GM19099 (cell line): ENCODE results near the gene CBFA2T2.

Source experiments
- POLR2A ChIP-seq: IDR thresholded peaks from 3 replicates; pipeline ENCODE4 v1.6.1; 2011; ENCODE audit warnings: low read depth; ENCODE audit not compliant: insufficient read length; ENCODE audit errors: extremely low read depth

Gene CBFA2T2

DNA sequence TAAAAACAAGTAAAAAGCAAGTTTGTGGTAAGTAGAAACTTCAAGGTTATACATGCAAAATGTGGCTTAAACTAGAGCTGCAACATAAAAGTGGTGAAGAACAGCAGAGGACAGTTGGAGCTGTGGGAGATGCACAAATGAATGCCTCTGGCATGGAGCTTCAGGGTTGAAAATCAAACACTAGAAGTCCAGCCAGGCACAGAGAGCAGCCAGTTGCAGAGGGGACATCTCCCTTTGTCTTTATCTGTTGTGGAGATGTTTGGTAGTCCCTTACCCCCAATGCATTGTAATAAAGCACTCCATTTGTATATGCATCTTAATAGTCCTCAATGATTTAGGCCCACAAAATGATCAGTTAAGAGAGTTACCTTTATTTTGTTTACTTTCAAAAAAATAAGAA lies 99.2 kb downstream of the CBFA2T2 start:
- TF ChIP-seq POLR2A = no peak

DNA sequence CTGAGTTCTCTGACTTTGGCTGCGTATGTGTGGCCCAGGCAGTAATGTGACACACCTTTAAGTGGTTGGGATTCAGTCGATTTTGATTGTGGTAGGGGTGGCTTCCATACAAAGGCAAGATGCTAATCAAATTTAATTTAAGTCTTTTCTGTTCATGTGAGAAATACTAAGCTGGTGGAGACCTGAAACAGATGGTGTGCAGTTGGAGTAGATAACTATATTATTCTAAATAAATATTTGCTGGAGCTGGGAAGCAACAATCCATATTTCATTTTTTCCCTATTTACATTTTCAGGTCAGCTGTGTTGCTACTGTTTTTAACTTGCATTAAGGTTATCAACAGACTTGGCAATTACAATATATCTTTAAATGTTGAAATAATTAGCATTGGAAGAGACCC lies 104.8 kb downstream of the CBFA2T2 start:
- no peak for TF ChIP-seq POLR2A

DNA sequence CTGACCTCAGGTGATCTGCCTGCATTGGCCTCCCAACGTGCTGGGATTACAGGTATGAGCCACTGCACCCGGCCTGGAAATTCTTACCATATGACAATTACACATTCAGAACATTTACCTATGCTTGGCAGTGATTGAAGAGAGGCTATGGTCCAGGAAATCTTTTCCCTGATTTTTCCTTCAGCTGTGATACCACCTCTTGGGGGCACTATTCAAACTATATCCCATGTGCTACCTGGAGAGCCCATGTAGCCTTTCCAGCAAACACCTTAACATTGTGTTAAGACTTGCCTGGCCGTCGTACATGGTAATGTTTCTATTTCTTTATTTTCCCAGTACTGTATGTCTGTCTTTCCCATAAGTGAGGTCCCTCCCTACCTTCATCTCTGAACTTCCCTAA lies 110.5 kb downstream of the CBFA2T2 start:
- TF ChIP-seq POLR2A = no peak

DNA sequence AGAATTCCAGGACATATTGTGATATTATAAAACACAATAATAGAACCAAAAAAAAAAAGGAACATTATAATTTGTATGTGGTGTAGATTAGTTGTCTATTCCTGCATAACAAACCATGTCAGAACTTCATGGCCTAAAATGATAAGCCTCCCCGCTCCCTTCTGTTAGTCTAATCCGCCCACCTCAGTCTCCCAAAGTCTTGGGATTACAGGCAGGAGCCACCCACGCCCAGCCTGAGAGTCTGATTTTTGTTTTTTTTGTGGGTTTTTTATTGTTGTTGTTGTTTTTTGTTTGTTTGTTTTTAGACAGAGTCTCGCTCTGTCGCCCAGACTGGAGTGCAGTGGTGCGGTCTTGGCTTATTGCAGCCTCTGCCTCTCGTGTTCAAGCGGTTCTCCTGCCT lies 111.1 kb downstream of the CBFA2T2 start:
- no peak for TF ChIP-seq POLR2A

DNA sequence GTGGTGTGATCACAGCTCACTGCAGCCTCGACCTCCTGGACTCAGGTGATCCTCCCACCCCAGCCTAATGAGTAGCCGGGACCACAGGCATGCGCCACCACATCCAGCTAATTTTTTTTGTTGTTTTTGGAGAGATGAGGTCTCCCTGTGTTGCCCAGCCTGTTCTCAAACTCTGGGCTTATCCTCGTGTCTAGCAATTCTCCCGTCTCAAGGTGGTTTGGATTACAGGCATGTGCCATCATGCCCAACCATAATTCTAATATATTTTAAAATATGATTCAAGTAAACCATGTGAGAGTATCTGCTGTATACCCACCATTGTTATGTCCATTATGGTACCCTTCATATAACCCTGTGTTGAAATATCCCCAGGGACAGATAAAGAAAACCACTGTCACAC lies 112.0 kb downstream of the CBFA2T2 start:
- no peak for TF ChIP-seq POLR2A

DNA sequence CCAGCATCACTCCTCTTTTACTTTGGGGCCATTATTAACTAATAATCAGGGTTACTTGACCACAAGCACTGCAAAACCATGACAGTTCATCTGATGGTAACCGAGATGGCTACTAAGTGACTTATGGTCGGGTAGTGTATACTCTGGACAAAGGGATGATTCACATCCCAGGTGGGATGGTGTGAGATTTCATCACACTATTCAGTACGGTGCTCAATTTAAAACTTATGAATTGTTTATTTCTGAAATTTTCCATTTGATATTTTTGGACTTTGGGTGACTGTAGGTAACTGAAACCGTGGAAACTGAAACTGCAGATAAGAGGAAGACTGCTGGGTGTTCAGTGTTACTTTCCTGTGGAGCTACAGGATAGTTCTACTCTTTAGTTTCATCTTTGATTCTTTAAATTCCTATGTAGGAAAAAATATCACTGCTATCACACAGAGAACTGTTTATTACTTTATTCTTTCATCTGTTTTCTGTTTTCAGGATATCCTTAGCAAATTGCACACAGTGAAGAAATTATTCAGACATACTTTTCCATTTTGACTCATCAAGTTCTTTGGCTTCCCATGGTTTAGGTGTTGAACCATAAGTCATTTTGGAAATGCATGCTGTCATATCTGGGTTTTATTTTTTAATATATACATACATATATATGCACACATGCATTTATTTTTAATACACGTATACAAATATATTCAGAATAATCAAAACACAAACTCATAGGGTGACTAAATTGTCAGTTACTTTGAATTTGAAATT lies 113.1 kb downstream of the CBFA2T2 start:
- TF ChIP-seq POLR2A = no peak

DNA sequence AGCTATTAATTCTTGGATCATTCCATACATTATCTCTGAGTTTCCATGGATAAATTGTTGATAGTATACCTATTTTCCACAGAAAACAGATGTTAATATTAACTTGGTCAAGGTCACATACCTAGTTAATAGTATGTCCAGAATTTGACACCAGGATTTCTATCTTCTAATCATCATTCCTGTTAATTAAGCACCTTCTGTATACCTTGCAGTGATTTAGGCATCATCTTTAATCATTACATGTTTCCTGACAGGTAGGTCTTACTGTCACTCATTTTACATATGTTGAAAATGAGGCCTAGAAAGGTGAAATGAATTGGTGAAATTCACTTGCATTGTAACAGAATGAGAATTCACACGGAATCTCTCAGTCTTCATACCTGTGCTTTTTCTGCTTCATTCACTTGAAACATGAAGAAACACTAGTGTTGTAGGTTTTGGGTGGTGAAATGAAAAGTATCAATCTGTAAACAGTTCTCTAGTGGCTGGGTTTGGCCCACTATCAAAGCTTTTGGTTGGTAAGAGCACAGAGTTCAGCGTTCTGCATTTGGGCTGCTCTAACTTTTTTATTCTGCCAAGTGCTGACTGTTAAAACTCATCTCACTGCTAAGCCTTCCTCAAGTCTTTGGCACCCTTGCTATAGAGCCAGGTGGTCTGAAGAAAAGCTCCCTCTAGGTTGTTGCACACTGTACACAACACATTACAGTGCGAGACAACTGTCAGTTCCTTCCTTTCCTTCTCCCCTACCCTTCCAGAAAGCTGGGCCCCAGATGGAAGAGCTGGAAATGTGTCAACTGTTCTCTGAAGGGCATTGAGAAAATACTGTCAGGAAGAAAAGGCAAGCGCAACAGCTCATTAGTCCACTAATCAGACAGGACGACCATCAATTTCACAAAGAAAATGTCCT lies 114.4 kb downstream of the CBFA2T2 start:
- TF ChIP-seq POLR2A = no peak

DNA sequence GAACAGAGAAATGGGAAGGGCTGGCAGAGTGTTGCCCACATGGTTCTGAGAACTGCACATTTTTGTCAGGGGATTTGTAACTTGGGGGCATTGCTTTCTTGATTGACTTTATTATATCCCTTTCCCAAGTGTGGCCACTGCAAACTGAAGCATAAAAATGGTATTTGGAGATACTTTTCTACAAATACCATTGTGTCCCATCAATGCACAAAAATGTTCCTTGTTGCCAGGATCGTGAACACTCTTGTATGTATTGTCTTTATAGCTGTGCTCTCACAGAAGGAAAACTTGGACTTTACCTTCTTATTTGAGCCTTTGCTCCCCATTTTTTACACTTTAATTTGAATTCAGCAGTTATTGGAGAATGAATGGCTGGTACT lies 115.1 kb downstream of the CBFA2T2 start:
- TF ChIP-seq POLR2A = no peak

DNA sequence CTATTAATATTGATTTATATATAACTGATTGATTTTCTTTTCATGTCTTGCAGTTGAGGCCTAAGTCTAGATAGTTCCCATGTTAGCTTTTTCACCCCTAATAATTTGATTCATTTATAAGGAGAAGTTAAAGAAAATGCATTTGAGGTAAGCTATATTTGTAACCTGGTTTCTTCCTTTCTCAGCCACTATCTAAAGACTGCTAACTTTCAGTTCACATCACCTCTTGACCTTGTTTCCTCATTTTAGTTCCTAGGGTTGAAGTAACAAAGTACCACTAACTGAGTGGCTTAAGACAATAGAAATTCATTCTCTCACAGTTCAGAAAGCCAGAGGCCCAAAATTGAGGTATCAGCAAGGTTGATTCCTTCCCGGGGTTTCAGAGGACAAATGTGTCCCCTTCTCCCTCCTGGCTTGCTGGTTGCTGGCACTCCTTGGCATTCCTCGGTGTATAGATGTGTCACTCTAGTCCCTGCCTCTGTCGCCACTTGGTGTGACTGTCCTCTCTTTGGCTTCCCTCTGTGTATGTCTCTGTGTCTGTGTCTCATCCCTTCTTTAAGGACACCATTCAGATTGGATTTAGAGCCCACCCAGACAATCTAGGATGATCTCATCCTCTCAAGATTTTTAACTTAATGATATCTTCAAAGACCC lies 116.3 kb downstream of the CBFA2T2 start:
- TF ChIP-seq POLR2A = no peak

DNA sequence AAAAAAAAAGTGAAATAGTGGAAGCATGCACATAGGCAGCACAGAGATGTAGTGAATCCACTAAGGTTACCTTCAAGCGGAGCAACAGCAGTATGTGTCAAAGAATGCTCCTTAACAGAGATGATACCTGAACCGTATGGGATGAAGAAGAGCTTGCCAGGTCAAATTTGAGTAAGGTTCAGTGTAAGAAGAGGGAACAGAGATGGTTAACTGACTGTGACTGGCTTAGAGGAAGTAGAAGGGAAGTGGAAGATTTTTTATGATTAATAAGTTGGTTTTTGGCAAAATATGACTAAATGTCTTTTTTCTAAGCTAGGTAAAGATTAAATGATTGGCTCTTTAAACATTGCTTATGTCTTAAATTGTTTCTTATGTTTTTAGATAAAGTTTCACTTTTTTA lies 119.6 kb downstream of the CBFA2T2 start:
- no peak for TF ChIP-seq POLR2A

DNA sequence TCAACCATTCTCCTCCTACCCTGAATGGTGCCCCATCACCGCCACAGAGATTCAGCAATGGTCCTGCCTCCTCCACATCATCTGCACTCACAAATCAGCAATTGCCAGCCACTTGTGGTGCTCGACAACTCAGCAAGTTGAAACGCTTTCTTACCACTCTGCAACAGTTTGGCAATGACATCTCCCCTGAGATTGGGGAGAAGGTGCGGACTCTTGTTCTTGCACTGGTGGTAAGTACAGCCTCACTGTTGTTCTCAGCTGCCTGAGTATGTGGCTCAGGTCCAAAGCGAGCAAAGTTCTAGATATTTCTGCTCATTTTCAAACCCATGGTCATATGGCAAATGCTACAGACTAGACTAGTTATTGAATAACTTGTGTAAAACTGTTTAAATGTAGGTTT lies 121.2 kb downstream of the CBFA2T2 start:
- no peak for TF ChIP-seq POLR2A

DNA sequence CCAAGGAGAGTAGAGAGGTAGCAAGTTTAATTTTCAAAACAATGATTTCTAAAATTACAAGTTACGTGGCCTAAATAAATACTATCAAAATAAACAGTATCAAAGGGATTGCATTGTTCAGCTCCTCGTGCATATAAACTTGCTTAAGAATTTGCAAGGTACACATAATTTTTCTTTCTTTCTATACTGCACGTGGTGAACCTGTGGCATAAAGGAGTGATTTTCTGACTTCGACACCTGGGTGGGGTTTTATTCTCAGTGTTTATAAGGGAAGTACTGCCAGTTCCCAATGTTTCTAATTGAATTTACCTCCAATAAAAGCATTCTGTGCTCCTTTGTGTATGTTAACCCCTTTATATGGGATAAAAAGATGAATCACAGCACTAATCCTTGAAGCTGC lies 122.1 kb downstream of the CBFA2T2 start:
- no peak for TF ChIP-seq POLR2A

DNA sequence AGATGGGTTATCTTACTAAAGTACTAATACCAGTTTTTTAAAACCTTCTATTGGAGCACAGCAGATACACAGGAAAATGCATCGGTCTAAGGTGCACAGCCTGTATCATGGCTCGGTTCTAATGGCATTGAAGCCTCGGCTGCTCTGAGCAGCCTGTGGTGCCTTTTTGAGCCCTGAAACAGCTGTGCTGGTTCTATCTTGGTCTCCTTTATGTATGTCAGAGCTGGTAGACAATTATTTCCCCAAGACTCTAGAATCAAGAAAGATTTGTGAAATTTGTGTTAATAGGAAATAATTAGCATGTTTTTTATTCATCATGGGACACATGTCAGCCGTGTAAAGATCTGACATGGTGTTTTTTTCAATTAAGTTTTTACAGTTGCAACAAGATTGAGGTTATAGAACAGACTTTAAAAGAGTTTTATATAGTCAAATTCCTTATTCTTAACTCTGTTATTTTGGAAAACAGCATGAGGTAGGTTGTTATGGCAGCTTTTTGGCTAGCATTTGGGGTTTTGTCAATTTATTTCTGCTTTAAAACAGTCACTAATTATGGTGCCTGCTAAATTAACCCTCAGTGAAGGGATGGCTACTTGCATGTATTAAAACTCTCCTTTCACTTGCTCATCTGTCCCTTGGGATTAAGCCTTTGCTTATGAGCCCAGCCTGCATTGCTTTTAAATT lies 132.0 kb downstream of the CBFA2T2 start:
- no peak for TF ChIP-seq POLR2A

DNA sequence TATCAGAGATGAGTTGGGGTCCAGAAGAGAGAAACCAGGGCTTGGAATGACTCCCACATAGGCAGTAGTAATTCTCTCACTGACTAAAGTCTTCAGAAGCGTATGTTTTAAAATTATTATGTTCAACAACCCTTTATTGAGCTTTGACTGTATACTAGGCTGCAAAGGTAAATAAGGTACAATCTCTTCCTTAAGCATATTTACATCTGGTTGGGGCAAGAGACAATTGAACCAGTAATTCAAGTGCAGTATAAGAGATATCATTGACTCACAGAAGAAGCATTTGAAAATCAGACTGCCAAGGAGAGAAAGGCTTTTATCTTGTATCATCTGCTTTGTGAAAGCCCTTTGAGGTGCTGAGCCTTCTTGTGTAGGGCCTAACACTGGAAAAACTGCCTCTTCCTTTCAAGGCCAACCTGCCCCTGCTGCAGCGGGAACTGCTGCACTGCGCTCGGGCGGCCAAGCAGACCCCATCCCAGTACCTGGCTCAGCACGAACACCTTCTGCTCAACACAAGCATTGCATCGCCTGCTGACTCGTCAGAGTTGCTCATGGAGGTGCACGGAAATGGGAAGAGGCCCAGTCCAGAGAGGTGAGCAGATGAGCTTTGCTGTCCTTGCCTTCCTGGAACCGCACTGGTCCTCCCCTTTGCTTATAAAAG lies 132.9 kb downstream of the CBFA2T2 start:
- TF ChIP-seq POLR2A = no peak
